ENCODE results near the gene PRRG4.
"Not testable (repeated sequence)": the region's sequence is repeated elsewhere in the genome, so short reads cannot be mapped to it uniquely, and the experiment has no call there.

PRRG4 gene

DNA sequence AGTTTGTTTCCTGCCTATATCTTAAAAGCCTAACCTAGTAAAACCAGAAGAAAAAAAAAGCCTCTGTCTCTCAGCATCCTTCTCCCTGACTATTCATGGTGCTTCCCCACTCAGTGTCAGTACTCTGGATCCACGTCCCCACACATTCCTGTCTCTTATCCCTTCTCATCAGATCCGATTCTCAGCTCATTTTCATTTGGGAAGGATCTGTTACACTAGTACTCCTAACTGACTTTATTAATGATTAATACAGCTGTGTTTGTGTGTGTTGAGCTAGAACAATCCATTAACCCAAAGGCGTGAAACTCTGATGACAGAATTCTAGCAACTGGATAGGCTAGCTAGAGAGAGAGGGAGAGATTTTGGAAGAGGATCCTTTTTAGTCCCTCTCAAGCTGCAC, 1.5 kb downstream of the PRRG4 start:
- no peak for DNase-seq

DNA sequence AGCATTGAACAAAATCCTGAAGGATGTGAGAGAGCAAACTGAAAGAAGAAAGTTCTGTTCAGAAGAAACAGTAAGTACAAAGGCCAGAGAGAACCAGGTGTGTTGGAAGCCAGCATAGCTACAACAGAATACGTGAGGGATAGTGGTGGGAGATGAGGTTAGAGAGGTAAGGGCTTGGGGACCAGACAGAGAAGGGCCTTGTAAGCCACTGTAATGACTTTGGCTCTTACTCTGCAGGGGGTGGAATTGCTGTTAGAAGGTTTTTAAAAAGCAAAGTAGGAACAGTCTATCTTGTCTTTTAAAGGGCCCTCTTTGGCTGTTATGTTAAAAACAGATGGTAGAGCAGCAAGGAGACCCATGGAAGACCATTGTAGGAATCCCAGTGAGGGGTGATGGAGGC, 4.2 kb downstream of the PRRG4 start:
- no peak for DNase-seq

- DNase-seq, result no peak
Observed at GRCh38 chr11:32836946-32837345, 7.2 kb downstream of the PRRG4 start.

GRCh38 chr11:32838505-32839274, 9.0 kb downstream of the PRRG4 start:
- DNase-seq, result no peak

DNA sequence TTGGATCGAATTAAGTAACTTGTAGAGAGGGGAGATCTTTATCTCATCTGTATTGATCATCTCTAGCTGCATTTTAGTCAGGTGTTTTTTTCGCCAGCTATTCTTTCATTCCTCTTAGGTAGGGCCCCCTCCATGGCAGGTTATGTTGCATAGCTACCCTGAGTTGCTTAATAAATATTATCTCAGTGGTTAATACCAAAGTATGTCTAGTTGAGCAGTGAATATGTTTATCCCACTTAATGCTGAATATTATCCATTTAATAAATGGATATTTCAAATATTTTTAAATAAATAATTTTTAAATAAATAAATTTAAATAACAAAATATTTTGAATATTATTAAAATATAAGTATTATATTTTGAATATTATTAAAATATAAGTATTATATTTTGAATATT, 9.6 kb downstream of the PRRG4 start:
- DNase-seq, result no peak

- DNase-seq, result no peak
Observed at GRCh38 chr11:32840587-32840986, 10.9 kb downstream of the PRRG4 start.

DNA sequence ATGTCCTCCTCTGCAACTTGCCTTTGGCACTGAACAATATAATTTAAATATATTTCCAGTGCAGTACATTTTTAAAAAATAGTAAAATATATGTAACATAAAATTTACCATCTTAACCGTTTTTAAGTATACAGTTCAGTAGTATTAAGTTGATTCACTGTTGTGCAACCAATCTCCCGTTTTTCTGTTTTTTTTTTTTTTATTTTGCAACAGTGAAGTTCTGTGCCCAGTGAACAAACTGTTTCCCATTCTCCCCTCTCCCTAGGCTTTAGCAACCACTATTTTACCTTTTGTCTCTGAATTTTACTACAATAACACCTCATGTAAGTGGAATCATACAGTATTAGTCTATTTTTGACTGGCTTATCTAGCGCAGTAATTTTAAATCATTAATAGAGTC, 13.8 kb downstream of the PRRG4 start:
- DNase-seq, result no peak

DNA sequence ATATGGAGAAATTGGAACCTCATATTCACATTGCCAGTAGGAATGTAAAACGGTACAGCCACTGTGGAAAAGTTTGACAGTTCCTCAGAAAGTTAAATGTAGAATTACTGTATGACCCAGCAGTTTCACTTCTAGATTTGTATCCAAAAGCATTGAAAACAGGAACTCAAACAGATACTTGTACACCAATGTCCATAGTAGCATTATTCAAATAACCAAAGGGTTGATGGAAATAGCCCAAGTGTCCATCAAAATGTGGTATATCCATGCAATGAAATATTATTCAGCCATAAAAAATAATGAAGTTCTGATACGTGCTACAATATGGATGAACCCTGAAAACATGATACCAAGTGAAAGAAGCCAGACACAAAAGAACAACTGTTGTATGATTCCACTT, 17.8 kb downstream of the PRRG4 start:
- DNase-seq, result no peak

DNA sequence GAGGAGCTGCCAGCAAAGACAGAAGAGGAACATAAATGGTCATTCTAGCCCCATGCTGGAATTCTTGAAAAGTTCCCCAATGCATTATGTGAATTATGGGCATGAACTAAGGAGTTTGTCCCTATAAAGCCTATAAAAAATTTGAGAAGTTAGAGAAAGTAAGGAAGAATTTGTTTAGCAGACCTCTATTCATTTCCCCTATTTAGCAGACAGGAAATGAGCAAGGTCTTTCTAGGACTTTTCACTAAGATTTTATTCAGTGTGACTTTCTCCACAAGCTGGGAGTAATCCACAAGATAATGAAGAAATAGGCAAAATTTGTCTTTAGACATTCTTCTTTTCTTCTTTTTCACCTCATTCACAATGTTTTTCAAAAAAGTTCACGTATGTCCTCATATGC, 20.0 kb downstream of the PRRG4 start:
- DNase-seq, result no peak

DNA sequence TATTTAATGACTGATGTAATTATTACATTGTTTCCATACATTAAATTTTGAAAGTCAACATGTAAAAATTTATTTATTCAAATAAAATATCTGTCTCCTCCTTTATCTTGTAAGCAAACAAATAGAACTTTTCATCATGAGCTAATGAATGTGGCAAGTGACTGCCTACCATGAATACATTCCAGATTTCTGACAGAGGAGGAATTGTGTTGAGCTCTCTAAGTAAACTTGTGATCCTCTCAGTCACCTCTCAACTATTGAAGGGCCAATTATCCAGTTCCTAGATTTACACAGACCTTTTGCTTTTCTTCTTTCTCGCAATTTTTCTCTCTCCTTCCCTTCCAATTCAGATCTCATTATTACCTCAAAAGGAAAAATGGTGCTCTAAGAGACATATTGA, 21.5 kb downstream of the PRRG4 start:
- DNase-seq, result no peak

- no peak for DNase-seq
Observed at GRCh38 chr11:32852207-32852606, 22.5 kb downstream of the PRRG4 start.

GRCh38 chr11:32855601-32856000, 25.9 kb downstream of the PRRG4 start:
- DNase-seq, result no peak

GRCh38 chr11:32858731-32859130, 29.0 kb downstream of the PRRG4 start:
- DNase-seq, result no peak

GRCh38 chr11:32861850-32862577, 32.3 kb downstream of the PRRG4 start:
- DNase-seq, result no peak

- no peak for DNase-seq
Observed at GRCh38 chr11:32864555-32864954, 34.8 kb downstream of the PRRG4 start.

- DNase-seq, result not testable (repeated sequence)
Observed at GRCh38 chr11:32868752-32869151, 39.0 kb downstream of the PRRG4 start.

DNA sequence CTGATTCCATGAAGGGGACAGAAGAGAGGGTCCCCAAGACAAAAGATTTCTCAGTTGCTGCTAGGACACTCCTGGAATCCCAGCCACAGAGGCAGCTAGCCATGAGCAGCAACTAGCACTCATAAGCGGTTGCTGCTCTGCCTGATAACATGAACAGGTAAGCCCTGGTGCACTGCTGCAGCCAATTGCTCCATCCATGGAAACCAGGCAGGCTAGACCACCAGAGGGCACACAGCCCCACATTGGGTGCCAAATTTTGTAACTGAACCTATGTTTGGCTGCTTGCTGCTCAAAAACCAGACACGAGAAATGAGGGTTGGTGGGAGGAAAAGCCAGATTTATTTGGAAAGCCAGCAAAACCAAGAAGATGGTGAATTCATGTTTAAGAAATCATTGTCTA, 40.9 kb downstream of the PRRG4 start:
- DNase-seq, result no peak

DNA sequence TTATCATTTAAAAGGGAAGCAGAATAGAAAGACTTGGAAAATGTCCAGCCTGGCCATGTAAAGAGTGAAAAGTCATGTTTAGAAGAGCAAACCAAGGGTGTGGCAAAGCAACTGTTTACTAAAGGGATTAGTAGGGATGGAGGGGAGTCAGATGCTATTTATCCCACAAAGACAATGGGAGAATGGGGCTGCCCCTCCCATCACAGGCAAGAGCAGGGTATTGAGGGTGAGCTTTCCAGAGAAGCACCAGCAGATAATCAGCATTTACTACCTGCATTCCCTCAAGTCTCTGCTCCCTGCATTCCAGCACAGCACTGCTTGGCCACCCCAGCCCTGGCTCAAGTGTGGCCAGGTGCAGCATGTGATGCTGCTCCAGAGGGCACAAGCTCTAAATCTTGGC, 44.4 kb downstream of the PRRG4 start:
- DNase-seq, result no peak

DNA sequence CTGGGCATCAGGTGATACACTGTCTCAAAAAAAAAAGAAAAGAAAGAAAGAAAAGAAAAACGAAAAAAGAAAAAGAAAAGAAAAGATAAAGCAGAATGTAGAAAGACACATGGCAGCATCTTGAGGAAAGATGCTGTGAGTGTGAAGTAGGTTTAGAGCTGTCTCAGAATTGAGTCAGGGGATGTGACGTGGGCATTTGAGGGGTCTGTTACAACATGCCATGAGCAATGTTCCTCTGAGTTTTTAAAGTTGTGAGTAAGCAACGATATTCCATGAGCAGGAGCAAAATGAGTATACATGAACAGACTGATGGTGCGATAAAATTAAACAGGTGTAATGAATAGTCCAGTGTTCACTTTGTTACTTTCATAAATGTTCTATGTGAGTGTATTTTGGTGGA, 51.6 kb downstream of the PRRG4 start:
- no peak for DNase-seq

DNA sequence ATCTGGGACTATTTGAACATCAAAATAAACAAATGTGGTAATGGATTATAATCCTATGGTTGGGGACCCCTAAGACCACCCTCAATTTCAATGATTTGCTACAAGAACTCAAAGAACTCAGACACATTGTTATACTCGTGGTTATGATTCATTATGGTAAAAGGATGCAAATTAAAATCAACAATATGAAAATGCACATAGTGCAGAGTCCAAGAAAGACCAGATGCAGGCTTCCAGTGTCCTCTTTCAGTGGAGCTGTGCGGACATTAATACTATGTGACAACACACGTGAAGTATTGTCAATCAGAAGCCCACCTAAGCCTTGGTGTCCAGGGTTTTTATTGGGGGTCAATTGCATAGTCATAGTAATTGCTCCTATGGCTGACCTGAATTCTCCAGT, 53.7 kb downstream of the PRRG4 start:
- DNase-seq, result no peak

DNA sequence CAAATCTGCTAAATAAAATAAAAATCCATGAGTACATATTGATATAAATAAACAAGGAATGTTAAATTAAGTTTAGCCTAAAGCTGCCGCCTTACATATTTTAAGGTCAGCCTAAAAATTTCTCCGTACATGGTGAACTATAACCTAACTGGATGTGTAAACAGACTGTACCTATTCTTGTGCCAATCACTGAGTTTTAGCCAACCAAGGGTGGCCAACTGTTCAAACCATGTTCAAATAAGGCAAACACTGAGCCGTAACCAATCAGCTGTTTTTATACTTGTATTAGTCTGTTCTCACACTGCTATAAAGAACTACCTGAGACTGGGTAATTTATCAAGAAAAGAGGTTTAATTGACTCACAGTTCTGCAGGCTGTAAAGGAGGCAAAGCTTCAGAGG, 54.3 kb downstream of the PRRG4 start:
- no peak for DNase-seq

DNA sequence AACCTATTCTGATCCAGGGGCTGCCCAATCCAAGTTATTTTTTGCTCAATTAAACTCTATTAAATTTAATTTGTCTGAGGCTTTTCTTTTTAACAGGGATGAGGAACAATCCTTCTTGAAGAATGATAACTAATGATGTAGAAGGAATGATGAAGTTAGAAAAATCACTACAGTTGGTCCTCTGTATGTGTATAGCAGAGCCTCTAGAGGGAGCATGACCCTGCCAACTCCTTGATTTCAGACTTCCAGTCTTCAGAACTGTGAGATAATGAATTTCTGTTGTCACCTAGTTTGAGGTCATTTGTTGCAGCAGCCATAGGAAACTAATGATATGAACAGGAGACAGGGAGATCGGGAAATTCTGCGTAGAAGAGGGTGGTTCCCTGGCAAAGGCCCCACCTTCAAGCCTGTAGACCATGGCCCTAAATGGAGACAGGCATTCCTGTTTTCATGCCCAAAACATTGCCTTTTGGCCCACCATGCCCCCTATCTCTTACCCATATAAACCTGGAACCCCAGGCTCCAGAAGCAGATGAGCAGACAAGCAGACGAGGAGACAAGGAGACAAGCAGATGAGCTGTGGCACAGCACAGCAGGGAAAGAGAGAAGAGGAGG, 55.1 kb downstream of the PRRG4 start:
- no peak for DNase-seq

- DNase-seq, result no peak
Observed at GRCh38 chr11:32885556-32885955, 55.8 kb downstream of the PRRG4 start.

DNA sequence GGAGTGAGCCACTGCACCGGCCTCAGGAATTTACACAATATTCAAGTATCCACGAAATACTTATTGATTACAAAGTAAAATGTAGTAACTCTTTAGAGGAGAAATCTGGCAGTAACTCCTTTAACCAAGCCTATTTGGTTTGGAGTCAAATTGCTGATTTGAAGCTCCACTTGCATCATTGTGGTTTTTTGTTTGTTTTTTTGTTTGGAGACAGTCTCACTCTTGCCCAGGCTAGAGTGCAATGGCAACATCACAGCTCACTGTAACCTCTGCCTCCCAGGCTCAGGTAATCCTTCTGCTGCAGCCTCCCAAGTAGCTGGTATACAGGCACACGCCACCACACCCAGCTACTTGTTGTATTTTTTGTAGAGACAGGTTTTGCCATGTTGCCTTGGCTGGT, 56.5 kb downstream of the PRRG4 start:
- DNase-seq, result no peak

Measured in stimulated activated naive CD4-positive, alpha-beta T cell treated with Interleukin-2 at 50 U/mL for 16 hours (primary cell).